ENCODE measurements around the gene ABCC3.
A peak's percentile ranks its signal among the peaks of the same experiment; 100 is the strongest.

DNA sequence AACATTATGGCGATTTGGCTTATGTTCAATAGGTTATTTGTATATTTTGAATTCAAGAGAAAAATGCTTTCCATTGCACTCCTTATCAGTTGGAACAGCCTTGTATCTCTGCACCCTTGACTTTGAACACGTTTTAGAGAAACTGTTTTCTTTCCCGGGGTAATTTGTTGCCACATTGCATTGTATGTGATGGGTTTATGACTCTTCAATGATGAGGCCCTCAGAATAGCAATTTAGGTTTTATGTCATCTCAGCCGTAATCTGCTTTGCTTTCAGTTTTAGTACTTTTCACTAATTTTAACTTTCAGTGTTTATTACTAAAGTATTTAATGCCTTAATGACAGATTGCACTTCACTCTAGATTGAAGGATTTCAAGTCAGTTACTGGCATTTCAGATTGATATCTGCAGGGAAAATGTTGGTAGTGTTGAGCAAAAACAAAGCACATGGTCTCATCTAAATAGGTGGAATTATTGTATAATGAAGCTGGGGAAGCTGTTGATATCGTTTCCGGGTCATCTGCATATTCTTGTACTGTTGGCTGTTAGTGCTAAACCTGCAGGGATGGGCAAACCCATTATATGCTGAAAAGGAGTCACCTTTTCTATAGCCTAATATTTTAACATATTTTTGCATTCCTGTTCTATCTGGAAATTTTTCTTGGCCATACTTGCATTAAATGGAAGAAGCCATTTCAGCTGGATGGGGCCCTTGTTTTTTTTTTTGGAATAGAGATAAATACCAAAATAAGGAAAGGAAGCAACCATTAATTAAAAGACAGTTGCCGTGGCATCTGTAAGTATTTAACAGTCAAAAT is 86.7 kb downstream of the ABCC3 start:
- no peak for TF ChIP-seq FOXK2 (IDR thresholded peaks at IDR 0.05)
- TF ChIP-seq ELF4 (IDR thresholded peaks at IDR 0.05): no peak
- TF ChIP-seq ARNT (IDR thresholded peaks at IDR 0.05): 0 out of 2 replicates have a peak, but pooled peaks have one; percentile 5

All from HEK293T (cell line).